ENCODE data around the gene STIMATE. TPM values are rescaled to one million over a fixed set of nuclear protein-coding genes. Genes with fewer than 3 reads are reported as not detected.

STIMATE gene
- total and polyA plus RNA-seq, 9 of the 15 experiments (the other 6 are each of a cell fraction or from before 2014, with no cell fraction given): 0.14 to 7.7 (median 4.9) TPM

DNA sequence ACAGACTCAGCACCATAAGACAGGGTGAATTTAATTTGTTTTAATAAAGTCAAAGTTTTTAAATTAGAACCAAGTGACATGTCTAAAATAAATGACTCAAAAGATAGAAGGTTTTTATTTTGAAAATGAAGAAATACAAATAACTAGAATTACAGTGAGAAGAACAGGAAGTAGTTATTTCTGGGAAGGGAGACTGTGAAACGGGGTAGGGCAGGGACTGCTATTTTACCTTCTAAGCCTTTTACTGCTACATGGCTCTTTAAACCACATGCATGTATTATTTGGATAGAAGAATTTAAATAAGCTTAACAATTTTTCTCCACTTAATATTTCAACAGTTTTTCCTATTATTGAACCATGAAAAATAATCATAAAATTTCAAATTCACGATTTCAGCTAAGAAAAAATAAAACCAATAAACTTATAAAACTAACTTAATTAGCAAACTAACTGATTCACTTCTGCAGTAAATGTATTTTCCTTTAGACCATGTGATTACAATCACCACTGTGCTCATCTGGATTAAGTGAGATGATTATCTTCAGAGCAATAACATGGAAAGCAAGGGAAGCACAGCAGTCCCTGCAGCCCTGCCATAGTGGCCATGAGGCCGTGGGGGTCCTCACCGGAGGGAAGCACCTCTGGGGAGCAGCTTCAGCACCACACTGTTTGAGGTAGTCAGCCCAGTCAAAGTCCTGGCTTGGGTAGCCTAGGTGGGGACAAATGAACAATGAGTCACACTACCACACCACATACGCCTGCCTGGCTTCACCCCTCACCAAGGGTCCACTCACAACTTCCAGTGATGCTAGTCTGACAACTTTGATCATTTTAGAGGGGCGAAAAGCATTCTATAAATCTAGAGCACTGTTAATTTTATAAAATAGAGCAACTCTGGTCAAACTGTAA is 28.3 kb upstream of the STIMATE start:
- Histone ChIP-seq H3K9me3 (replicated peaks; ENCODE audit: control insufficient read depth, insufficient read depth, low read depth, low read length) (no peaks in the 10 kb centered on the region), H3K9ac (ENCODE audit: insufficient read depth in 1 of 2, low read depth in 2 of 2, low read length in 2 of 2) (no peak overlapping the region), H3K27me3 (ENCODE audit: control insufficient read depth in 2 of 2, insufficient read depth in 2 of 2, low read length in 2 of 2) (no peaks in the 10 kb centered on the region), H3K4me3 (no peak overlapping the region), H3K4me2 (ENCODE audit: insufficient read depth, low read length) (no peak overlapping the region), H3K36me3 (ENCODE audit: control insufficient read depth, insufficient read depth, low read length) (peaks cover 7% of the 10 kb centered on the region; the same call in 1 of the 3 replicates), H2AFZ (ENCODE audit: low read depth, low read length) (no peak overlapping the region), H3K27ac (ENCODE audit: extremely low read depth, low read depth, low read length) (no peak overlapping the region), H3K4me1 (replicated peaks in 1 of 2; ENCODE audit: control insufficient read depth in 2 of 2, insufficient read depth in 2 of 2, low read length in 2 of 2) (no peaks in the 10 kb centered on the region; a peak in 1 of 5 replicates), H3K79me2 (ENCODE audit: control insufficient read depth, insufficient read depth, low read length) (no peaks in the 10 kb centered on the region), H4K20me1 (replicated peaks; ENCODE audit: control insufficient read depth, insufficient read depth, low read length) (no peaks in the 10 kb centered on the region), H3K9me1 (ENCODE audit: control insufficient read depth, insufficient read depth, low read length) (no peaks in the 10 kb centered on the region)
- FAIRE-seq (no peak), DNase-seq (ENCODE audit: extremely low read depth in 1 of 4, low spot score in 3 of 4) (no peak), ATAC-seq (no peak)
- BruUV-seq (replicated peaks): no TSS peak
- intact Hi-C loops (cut with micrococcal nuclease): no loop called here
- in situ Hi-C loops (cut with MboI): no loop called here
- POLR2A ChIA-PET: no interaction called here
- WGBS (ENCODE audit: insufficient coverage, low coverage, missing lambda C conversion rate): 66% methylated on average over 5 of the region's 6 CpGs
- CTCF ChIA-PET (ENCODE audit: low intra/inter-chr PET ratio): no interaction called here
- TF ChIP-seq RBM34 (IDR thresholded peaks at IDR 0.05; ENCODE audit: borderline replicate concordance, insufficient read depth, low read length) (no peak), ZNF121 (CRISPR knock-in tag; conservative IDR thresholded peaks at IDR 0.05) (no peak), ETV1 (tag; conservative IDR thresholded peaks at IDR 0.05; ENCODE audit: low read depth) (no peak), GTF2B (IDR thresholded peaks at IDR 0.05; ENCODE audit: extremely low read depth, insufficient read length) (no peak), FUS (optimal IDR thresholded peaks at IDR 0.05; ENCODE audit: low read depth, low read length) (no peak), ZNF830 (CRISPR knock-in tag; IDR thresholded peaks at IDR 0.05) (no peak), ZNF12 (CRISPR knock-in tag; IDR thresholded peaks at IDR 0.05) (no peak), SMARCC2 (IDR thresholded peaks at IDR 0.05; ENCODE audit: low read depth) (no peak)
- TF ChIP-seq, protein P1, sequence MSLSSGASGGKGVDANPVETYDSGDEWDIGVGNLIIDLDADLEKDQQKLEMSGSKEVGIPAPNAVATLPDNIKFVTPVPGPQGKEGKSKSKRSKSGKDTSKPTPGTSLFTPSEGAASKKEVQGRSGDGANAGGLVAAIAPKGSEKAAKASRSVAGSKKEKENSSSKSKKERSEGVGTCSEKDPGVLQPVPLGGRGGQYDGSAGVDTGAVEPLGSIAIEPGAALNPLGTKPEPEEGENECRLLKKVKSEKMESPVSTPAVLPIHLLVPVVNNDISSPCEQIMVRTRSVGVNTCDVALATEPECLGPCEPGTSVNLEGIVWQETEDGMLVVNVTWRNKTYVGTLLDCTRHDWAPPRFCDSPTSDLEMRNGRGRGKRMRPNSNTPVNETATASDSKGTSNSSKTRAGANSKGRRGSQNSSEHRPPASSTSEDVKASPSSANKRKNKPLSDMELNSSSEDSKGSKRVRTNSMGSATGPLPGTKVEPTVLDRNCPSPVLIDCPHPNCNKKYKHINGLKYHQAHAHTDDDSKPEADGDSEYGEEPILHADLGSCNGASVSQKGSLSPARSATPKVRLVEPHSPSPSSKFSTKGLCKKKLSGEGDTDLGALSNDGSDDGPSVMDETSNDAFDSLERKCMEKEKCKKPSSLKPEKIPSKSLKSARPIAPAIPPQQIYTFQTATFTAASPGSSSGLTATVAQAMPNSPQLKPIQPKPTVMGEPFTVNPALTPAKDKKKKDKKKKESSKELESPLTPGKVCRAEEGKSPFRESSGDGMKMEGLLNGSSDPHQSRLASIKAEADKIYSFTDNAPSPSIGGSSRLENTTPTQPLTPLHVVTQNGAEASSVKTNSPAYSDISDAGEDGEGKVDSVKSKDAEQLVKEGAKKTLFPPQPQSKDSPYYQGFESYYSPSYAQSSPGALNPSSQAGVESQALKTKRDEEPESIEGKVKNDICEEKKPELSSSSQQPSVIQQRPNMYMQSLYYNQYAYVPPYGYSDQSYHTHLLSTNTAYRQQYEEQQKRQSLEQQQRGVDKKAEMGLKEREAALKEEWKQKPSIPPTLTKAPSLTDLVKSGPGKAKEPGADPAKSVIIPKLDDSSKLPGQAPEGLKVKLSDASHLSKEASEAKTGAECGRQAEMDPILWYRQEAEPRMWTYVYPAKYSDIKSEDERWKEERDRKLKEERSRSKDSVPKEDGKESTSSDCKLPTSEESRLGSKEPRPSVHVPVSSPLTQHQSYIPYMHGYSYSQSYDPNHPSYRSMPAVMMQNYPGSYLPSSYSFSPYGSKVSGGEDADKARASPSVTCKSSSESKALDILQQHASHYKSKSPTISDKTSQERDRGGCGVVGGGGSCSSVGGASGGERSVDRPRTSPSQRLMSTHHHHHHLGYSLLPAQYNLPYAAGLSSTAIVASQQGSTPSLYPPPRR (CRISPR knock-in tag; IDR thresholded peaks at IDR 0.05; ENCODE audit: borderline replicate concordance): no peak
- TF ChIP-seq, protein P2, sequence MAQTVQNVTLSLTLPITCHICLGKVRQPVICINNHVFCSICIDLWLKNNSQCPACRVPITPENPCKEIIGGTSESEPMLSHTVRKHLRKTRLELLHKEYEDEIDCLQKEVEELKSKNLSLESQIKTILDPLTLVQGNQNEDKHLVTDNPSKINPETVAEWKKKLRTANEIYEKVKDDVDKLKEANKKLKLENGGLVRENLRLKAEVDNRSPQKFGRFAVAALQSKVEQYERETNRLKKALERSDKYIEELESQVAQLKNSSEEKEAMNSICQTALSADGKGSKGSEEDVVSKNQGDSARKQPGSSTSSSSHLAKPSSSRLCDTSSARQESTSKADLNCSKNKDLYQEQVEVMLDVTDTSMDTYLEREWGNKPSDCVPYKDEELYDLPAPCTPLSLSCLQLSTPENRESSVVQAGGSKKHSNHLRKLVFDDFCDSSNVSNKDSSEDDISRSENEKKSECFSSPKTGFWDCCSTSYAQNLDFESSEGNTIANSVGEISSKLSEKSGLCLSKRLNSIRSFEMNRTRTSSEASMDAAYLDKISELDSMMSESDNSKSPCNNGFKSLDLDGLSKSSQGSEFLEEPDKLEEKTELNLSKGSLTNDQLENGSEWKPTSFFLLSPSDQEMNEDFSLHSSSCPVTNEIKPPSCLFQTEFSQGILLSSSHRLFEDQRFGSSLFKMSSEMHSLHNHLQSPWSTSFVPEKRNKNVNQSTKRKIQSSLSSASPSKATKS (CRISPR knock-in tag; IDR thresholded peaks at IDR 0.05): no peak
- TF ChIP-seq, protein P3, sequence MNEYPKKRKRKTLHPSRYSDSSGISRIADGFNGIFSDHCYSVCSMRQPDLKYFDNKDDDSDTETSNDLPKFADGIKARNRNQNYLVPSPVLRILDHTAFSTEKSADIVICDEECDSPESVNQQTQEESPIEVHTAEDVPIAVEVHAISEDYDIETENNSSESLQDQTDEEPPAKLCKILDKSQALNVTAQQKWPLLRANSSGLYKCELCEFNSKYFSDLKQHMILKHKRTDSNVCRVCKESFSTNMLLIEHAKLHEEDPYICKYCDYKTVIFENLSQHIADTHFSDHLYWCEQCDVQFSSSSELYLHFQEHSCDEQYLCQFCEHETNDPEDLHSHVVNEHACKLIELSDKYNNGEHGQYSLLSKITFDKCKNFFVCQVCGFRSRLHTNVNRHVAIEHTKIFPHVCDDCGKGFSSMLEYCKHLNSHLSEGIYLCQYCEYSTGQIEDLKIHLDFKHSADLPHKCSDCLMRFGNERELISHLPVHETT (CRISPR knock-in tag; conservative IDR thresholded peaks at IDR 0.05 in 1 of 2, IDR thresholded peaks at IDR 0.05 in 1 of 2): no peak

Measured in K562 (cell line).